ENCODE measurements around the gene OR6T1.

The OR6T1 gene

DNA sequence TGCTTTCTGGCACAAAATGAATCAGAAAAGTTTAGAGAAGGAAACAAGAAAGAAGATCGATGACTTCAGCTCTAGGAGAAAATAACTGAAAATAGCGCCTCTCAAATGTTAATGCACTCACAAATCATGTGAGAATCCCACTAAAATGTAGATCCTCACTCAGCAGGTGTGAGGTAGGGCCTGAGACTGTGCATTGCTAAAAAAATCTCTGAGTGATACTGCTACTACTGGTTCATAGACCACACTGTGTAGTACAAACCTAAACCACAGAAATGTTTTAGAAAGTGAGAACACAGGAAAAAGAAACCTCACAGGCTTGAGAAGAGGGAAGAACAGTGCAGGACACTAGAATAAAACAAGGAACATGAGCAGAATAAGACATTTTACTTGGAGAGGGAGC lies 39.7 kb downstream of the OR6T1 start:
- in situ Hi-C loops (cut with MboI; ENCODE audit: low sequenced_read_pairs, unreplicated experiment): no loop called here
- peak; percentile 3 for DNase-seq (ENCODE audit: low spot score)
- TF ChIP-seq, protein P1, sequence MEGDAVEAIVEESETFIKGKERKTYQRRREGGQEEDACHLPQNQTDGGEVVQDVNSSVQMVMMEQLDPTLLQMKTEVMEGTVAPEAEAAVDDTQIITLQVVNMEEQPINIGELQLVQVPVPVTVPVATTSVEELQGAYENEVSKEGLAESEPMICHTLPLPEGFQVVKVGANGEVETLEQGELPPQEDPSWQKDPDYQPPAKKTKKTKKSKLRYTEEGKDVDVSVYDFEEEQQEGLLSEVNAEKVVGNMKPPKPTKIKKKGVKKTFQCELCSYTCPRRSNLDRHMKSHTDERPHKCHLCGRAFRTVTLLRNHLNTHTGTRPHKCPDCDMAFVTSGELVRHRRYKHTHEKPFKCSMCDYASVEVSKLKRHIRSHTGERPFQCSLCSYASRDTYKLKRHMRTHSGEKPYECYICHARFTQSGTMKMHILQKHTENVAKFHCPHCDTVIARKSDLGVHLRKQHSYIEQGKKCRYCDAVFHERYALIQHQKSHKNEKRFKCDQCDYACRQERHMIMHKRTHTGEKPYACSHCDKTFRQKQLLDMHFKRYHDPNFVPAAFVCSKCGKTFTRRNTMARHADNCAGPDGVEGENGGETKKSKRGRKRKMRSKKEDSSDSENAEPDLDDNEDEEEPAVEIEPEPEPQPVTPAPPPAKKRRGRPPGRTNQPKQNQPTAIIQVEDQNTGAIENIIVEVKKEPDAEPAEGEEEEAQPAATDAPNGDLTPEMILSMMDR (IDR thresholded peaks at IDR 0.05; ENCODE audit: borderline replicate concordance, control extremely low read depth, extremely low read depth, insufficient read depth, missing control alignments): no peak

DNA sequence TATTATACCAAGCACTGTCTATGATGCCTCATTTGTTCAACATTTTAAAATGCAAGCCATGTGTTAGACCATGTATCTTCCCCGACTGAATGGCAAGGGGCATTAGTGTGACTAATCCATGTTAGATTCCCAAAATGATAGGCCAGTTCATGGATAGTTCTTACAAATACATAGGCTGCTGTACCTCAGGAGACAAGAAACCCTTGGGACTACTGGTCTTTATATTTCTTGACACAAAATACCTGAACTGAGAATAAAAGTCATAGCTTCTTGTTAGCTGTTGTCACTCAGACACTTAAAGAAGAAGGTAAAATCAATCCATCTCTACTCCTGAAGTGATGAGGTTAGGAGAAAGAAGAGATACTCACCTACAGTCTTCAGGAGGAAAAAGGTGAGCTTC lies 41.8 kb downstream of the OR6T1 start, which contains the start of gene OR8D4:
TSS of gene OR8D4 (plus strand) at position 301 of the 400 bp plus-strand sequence. CDS start 4,265 bp downstream, outside the sequence.
- TF ChIP-seq, protein P1 (IDR thresholded peaks at IDR 0.05; ENCODE audit: borderline replicate concordance, control extremely low read depth, extremely low read depth, insufficient read depth, missing control alignments): no peak
- in situ Hi-C loops (cut with MboI; ENCODE audit: low sequenced_read_pairs, unreplicated experiment): no loop called here
- no peak for DNase-seq (ENCODE audit: low spot score)

DNA sequence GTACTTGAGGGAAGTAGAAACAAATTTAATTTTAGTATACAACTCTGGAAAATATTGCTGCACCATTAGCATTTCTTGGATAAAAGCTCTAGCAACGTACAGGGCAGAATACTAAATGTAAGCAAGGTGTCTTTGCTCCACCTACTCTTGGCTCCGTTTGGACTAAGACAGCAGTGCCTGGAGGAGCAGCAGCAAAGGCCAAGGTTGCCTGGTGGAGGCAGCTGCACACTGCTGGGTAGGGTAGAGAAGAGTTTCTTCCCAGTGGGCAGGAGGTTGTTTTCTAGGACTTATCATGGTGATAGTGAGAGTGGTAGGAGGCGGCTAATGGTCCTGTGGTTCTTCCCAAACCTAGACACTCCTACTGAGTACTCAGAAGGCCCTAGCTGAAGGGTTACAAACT lies 43.8 kb downstream of the OR6T1 start:
- no peak for DNase-seq (ENCODE audit: low spot score)
- in situ Hi-C loops (cut with MboI; ENCODE audit: low sequenced_read_pairs, unreplicated experiment): no loop called here
- TF ChIP-seq, protein P1 (IDR thresholded peaks at IDR 0.05; ENCODE audit: borderline replicate concordance, control extremely low read depth, extremely low read depth, insufficient read depth, missing control alignments): no peak

Data from GM13976 (cell line).